NCI-H345 (cell line): ENCODE measurements around the gene MAPK10.

Source experiments
- DNase-seq: peaks from one replicate; lab custom pipeline; 2025; lab: John Stamatoyannopoulos, UW

MAPK10 gene

GRCh38 chr4:86359944-86360478 is at the start of gene MAPK10:
Gene MAPK10, minus strand, starts transcription at chr4:86360053.
- peak; percentile 86 for DNase-seq

- DNase-seq = no peak
Observed at GRCh38 chr4:86403575-86403974, 43.7 kb upstream of the MAPK10 start.

GRCh38 chr4:86401826-86402225 is 42.0 kb upstream of the MAPK10 start:
- no peak for DNase-seq

GRCh38 chr4:86400216-86400615 is 40.4 kb upstream of the MAPK10 start:
- no peak for DNase-seq

- DNase-seq = no peak
Observed at GRCh38 chr4:86398187-86398586, 38.3 kb upstream of the MAPK10 start.

GRCh38 chr4:86393749-86394148 is 33.9 kb upstream of the MAPK10 start:
- DNase-seq = no peak

GRCh38 chr4:86389664-86390063 is 29.8 kb upstream of the MAPK10 start:
- DNase-seq = no peak

- DNase-seq = no peak
Observed at GRCh38 chr4:86388252-86388651, 28.4 kb upstream of the MAPK10 start.

GRCh38 chr4:86386817-86387415 is 27.1 kb upstream of the MAPK10 start:
- no peak for DNase-seq

GRCh38 chr4:86386201-86386600 is 26.3 kb upstream of the MAPK10 start:
- no peak for DNase-seq

- no peak for DNase-seq
Observed at GRCh38 chr4:86381431-86381830, 21.6 kb upstream of the MAPK10 start.

GRCh38 chr4:86380181-86380724 is 20.4 kb upstream of the MAPK10 start:
- DNase-seq = no peak

GRCh38 chr4:86376850-86377249 is 17.0 kb upstream of the MAPK10 start:
- no peak for DNase-seq

- DNase-seq = no peak
Observed at GRCh38 chr4:86368433-86368832, 8.6 kb upstream of the MAPK10 start.

- DNase-seq = no peak
Observed at GRCh38 chr4:86367577-86367976, 7.7 kb upstream of the MAPK10 start.

GRCh38 chr4:86366920-86367319 is 7.1 kb upstream of the MAPK10 start:
- no peak for DNase-seq

GRCh38 chr4:86362510-86362909 is 2.7 kb upstream of the MAPK10 start:
- DNase-seq = no peak

GRCh38 chr4:86358257-86358656 is 1.6 kb downstream of the MAPK10 start:
- peak; percentile 10 for DNase-seq

- peak; percentile 19 for DNase-seq
Observed at GRCh38 chr4:86357608-86358007, 2.2 kb downstream of the MAPK10 start.

GRCh38 chr4:86356425-86357210 is 3.2 kb downstream of the MAPK10 start:
- no peak for DNase-seq

- no peak for DNase-seq
Observed at GRCh38 chr4:86354390-86354789, 5.5 kb downstream of the MAPK10 start.

- no peak for DNase-seq
Observed at GRCh38 chr4:86346320-86346719, 13.5 kb downstream of the MAPK10 start.

GRCh38 chr4:86344127-86344526 is 15.7 kb downstream of the MAPK10 start:
- DNase-seq = no peak
